Ecto neural progenitor cell (in vitro differentiated cells): ENCODE results near the gene VPS9D1.

Experiments used
- DNase-seq: peaks from one replicate; pipeline ENCODE4 v3.0.0-alpha.2; 2018; ENCODE audit warnings: low spot score

VPS9D1 gene, protein sequence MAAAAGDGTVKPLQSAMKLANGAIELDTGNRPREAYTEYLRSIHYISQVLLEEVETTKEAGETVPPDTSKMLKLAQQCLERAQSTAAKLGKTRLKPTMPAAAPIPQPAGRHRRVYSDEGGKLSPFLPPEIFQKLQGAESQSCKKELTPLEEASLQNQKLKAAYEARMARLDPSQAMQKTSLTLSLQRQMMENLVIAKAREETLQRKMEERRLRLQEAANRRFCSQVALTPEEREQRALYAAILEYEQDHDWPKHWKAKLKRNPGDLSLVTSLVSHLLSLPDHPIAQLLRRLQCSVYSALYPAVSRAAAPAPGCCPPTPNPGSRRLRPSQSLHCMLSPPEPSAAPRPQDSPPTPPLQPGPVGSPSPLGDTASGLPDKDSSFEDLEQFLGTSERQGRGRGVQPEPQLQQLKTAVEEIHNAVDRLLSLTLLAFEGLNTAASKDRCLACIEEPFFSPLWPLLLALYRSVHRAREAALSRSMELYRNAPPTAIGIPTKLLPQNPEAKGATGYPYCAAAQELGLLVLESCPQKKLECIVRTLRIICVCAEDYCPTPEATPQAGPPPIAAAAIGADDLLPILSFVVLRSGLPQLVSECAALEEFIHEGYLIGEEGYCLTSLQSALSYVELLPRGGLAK

DNA sequence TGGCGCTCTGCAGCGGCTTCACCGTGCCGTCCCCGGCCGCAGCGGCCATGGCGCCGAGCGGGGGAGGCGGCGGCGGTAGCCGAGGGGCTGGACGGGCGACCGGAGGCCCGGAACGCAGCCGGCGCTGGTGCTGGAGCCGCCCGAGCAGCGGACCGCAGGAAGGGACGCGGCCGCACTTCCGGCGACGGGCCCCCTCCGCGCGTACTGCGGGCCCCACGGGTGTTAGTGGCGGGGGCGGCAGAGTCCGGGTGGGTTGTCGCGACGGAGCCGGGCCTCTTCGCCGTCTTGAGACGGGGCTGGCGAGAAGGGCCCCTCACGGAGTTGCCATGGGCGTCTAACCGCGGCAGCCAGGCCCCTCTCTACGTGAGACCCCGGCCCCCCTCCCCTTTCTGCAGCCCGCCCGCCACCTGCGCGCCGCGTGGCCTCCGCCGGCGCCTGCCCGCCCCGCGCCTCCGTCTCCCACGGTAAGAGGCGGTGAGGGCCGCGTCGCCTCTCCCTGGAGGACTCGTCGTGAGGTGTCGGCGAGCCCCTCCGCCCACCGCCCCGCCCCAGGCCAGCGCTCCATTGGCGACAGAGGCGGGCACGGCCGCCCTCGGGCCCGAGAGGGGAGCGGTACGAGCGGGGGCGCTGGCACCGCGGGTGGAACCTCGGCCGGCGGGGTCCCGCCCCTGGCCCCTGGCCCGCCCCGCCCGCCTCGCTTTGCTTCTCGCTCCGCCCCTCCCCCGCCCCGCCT is at the start of gene VPS9D1, which contains the start of gene ZNF276:
Gene VPS9D1, minus strand, starts transcription at position 86 of the 733 bp plus-strand sequence. Its CDS starts 37 bp downstream, at position 49.
Gene ZNF276, plus strand, starts transcription at position 725 of the 733 bp plus-strand sequence. CDS start 104 bp downstream, outside the sequence.
- DNase-seq, result peak; percentile 89

DNA sequence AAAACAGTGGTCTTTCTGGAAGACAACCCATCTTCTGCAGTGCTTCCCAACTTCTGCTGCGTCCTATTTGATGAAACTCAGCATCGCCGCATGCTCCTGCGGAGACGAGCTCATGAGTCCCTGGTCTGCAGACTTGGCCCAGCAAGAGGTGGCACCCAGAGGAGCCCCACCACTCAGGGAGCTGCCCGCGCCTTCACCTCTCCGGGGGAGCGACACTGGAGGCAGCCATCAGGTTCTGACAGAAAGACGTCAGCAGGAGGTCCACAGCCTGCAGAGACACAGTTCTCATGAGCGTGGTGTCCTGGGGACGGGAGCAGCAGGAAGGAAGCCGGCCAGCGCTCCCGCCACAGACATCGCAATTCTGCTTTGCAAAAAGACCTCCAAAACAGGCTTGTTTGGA is 49.7 kb upstream of the VPS9D1 start:
- DNase-seq, result no peak

DNA sequence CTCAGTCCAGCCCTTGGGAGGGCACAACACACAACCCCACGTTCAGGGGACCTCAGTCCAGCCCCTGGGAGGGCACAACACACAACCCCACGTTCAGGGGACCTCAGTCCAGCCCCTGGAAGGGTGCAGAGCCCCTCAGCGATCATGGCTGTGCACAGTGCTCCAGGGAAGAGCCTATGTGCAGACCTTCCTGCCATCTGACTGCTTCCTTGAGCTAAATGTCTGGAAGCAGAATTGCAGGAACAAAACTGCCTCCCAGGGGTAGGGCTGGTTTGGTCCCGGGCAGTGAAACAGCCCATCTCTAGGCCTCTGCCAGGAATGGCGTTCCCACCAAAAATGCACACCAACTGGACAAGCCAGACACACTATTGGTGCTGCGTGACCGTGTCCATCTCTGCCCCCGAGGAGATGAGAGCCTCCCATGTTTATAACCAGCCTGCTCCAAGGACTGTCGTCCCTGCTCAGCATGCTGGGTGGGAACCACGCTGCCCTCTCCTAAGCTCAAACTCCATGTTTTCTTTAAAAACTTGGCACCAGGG is 44.7 kb upstream of the VPS9D1 start:
- DNase-seq, result no peak

DNA sequence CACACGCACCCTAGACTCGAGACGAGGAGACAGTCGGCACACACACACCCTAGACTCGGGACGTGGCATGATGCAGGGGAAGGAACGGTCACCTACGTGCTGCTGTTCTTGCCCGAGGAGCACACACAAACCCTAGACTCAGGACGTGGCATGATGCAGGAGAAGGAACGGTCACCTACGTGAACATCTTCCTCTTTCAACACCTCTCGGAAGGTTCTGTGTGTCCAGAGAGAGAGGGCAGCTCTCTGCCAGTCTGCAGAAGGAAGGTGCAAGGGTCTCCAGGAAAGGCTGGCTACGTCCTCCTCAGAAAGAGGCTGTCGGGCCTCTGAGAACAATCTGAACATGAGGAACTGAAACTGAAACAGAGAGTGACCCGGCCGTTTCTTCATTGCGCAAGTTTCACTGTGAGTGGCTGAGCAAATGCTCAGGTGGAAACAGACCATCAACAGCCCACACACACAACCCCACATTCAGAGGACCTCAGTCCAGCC is 44.1 kb upstream of the VPS9D1 start:
- DNase-seq, result no peak

DNA sequence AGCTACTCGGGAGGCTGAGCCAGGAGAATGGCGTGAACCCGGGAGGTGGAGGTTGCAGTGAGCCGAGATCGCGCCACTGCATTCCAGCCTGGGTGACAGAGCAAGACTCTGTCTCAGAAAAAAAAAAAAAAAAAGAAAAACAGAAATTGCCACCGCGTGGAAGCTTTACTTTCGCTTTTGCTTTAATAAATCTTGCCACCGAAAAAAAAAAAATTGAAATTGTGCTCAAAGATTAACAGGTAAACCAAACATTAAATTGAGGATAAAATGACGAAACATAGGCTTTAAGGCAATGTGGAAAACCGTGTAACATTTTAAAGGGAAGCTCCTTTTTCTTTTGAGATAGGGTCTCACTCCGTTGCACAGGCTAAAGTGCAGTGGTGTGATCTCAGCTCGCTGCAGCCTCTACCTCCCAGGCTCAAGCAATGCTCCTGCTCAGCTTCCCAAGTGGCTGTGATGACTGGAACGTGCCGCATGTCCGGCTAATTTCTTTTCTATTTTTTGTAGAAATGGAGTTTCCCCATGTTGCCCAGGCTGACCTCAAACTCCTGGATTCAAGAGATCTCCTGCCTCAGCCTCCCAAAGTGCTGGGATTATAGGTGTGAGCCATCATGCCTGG is 40.7 kb upstream of the VPS9D1 start:
- no peak for DNase-seq

DNA sequence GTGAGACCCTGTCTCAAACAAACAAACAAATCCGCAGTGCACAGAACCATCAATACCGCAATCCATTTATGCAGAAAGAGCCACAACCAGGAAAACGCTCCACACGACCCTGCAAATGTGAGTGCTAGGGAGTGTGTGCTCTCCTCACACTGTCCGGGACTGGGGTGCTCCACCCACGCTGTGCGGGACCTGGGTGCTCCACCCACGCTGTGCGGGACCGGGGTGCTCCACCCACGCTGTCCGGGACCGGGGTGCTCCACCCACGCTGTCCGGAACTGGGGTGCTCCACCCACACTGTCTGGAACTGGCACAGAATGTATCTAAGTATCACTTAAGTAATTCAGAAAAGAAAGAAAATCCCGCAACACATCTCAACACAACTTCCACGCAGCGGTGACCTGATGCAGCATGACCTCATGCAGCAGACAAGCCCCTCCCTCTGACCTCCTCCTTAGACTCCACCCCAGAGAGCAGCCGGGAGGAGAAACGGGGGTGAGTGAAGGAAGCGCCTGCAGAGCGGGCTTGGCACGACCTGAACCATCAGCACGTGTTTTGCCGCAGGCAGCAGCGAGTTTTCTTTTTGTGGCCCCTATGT is 39.1 kb upstream of the VPS9D1 start:
- no peak for DNase-seq

DNA sequence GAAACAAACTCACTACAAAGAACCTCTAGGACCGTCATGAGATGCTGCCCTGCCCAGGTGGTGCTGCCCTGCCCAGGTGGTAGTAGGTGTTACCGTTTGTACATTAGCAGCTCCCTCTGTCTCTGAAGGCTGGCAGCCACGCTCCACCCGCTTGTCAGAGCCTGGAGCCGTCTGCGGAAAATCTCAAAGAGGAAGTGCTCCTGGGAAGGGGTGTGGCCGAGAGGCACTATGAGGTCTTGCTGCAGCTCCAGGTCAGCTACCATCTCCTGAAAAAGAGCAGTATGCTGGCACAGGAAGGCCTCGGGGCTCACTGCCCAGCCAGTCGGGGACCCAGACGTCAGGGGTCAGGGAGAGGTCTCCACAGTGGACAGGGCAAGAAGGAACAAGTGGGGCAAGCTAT is 28.9 kb upstream of the VPS9D1 start:
- DNase-seq, result no peak

DNA sequence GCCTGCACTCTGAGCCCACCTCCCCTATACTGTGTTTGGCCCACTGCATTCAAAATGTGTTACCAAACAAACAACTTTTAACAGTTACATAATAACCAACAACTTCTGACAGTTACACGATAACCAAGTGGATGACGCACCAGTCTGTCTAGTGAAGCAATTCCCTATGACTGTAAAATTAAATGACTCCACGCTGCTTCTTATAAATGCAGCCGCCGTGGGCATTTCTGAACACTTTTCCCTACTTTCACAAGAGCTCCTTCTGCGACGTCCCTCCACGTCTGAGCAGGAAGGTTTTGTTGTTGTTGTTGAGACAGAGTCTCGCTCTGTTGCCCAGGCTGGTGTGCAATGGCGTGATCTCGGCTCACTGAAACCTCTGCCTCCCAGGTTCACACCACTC is 28.2 kb upstream of the VPS9D1 start:
- DNase-seq, result no peak

DNA sequence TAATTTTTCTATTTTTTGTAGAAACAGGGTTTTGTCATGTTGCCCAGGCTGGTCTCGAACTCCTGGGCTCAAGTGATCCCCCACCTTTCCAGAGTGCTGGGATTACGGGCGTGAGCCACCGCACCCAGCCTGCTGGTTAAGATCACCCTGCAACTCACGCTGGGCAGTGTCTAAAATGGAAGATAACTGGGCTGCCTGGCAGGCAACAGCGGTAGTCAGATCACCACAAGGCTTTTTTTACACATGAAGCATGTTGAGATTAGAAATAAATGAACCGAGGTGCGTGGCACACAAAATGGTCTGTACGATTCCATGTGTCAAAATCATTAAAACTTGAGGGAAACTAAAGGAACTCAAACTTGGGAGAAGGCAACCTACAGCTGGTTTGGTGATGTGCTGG is 27.4 kb upstream of the VPS9D1 start:
- no peak for DNase-seq

DNA sequence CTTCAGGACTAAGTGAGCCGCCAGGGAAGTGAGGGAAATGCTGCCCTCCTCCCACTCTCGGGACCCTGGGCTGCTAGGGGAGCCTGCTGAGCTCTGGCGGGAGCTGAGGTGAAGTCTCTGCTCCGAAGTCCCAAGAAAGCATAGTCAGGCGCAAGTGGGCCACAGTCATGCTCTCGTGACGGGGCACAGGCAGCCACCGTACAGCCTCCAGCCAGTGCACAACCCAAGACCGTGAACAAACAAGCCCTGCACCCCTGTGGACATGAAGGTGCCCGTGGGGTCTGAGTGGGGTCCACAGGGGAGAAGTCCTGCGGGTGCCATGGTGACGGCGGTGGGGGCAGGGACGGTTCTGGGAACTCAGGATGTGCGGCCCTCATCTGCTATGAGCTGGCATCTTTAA is 25.3 kb upstream of the VPS9D1 start:
- no peak for DNase-seq

DNA sequence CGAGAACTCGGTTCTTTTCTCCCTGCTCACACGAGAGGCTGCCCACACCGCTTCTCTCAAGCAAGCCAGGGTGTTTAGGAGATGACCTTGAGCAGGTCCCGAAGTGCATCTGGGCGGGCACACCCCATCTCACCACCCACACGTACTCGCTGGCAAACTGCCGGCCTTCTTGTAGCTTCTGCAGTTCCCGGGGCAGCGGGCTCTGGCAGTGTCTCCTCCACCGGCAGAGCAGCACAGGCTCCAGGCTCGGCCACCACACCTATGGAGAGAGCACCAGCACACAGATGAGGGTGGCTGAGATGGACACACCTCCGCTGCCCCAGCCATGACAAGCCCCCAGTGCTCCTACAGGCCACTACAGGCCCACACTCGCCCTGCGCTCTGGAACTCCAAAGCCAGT is 24.1 kb upstream of the VPS9D1 start:
- DNase-seq, result no peak

DNA sequence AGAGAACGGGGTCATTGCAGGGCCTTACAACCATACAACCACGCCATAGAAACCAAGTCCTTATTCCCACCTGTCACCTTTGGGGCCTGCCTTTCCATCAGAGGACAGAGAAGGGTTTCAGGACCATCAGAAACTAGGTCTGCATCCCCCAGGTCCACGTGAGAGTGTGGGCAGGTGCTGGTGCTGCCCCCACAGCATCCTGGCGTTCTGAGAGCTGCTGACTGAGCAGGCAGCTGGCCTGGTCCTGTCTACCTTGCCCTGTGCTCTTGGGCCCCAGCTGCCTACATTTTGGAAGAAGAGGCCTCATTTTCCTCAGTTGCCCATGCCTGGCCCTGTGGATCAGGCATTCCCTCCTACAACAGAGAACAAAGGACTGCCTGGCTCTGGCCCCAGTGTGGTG is 22.2 kb upstream of the VPS9D1 start:
- no peak for DNase-seq

DNA sequence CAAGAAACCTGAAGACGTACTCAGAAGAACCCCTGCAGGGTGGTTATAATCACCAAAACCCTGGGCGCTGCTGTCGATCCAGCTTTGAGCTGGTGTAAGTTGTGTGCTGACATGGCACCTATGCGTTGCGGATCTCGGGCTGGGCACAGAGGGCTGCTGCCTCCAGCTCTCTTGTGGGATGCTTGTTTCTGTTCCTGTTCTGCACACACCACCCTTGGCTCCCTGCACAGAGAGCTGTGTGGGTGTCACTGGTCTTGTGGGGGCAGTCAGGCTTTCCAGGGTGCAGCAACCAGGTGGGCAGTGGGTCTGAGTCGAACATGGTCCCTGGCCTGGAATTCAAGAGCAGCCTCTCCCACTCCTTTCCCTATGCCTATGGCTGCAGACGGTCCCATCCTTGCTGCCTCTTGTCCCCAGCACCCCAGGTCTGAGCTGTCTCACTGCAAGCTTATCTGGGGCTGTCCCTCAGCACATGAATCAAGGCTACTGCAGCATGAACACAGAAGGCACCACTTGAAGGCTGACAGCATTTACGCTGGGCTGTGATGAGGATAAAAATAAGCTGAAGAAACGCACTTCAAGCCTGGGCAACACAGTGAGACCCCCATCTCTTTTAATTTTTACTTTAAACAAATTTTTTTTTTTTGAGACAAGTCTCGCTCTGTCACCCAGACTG is 20.8 kb upstream of the VPS9D1 start:
- DNase-seq, result no peak

DNA sequence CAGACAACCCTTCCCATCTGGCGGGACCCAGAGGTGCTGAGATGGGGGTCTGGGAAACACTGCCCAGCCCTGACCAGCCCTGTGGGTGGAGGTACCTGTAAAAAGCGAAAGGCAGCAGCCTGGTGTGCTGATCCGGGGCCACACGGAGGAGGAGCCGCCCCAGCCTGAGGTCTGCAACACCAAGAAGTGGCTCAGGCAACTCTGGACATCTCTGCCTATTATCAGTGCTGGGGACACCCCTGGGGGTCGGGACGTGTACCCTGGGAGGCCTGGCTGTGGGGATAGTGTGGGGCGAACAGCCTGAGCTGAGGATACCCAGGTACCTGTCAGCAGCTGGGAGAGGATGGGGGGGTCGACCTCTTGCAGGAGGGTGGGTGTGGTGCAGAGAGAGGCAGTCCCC is 18.7 kb upstream of the VPS9D1 start:
- no peak for DNase-seq

DNA sequence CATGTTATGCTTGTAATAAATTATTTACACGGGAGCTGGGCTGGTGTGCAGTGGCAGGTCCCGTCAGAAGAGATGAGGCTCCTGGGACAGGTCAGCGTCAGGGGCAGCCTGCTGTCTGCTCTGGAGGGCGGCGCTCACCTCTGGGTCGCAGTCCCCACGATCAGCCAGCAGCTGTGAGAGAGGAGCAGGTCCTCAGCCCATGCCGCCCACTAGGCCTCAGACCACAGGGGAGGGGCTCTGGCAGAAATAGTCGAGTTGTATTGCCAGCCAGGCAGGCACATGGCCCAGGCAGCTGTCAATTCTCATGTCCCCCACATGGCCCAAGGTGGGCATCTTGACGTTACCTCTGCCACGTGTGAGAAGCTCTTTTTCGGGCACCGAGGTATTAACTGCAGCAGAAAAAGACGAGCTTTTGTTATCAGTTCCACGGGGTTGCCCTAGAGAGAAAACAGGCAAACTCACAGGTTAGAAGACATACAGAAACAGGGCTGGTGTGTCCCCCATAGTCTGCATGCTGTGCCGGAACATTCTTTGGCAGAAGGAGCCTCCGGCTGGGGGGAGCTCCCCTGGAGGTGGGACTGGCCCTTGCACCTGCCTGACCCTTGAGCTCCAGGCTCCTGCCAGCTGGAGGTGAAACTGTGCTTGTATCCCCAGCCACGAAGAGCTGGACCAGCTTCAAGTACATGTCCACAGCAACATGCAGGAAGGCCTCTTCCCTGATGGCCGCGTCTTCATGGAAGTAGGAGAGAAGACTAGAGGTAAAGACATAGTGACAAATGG is 18.0 kb upstream of the VPS9D1 start:
- DNase-seq, result no peak

DNA sequence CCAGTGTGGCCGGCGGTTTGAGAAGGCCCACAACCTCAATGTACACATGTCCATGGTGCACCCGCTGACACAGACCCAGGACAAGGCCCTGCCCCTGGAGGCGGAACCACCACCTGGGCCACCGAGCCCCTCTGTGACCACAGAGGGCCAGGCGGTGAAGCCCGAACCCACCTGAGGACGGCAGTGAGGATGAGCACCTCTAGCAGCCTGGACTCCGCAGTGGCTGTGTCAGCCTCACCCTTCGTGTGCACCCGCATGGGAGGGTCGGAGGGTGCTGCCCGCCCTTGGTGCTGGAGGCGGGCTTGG is 17.3 kb upstream of the VPS9D1 start:
- no peak for DNase-seq

DNA sequence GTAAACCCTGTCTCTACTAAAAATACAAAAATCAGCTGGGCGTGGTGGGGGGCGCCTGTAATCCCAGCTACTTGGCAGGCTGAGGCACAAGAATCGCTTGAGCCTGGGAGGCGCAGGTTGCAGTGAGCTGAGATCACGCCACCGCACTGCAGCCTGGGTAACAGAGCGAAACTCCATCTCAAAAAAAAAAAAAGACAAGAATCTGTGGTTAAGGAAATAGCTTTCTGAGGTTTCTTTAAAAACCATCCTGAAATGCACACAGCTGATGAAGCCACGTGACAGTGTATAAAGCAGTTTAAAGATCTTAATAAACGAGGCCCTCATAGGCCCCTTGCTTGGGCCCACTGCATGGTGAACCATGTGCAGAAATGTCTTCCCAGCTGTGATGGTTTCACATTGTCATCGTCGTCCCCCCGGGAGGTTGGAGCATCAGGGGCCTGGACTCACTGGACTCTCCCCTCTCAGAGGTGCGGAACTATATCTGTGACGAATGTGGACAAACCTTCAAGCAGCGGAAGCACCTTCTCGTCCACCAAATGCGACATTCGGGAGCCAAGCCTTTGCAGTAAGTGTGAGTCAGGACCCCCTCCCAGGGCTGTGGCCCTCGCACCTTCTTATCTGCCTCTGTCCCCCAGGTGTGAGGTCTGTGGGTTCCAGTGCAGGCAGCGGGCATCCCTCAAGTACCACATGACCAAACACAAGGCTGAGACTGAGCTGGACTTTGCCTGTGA is 16.8 kb upstream of the VPS9D1 start:
- DNase-seq, result no peak

DNA sequence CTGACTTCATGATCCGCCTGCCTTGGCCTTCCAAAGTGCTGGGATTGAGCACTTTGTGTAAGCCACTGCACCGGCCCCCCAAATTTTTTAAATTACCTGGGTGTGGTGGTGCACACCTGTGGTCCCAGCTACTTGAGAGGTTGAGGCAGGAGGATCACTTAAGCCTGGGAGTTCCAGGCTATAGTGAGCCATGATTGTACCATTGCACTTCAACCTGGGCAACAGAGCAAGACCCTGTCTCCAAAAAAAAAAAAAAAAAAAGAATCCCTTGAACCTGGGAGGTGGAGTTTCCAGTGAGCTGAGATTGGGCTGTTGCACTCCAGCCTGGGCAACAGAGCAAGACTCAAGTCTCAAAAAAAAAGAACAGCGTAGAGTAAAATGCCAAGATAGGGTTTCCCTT is 15.9 kb upstream of the VPS9D1 start:
- DNase-seq, result no peak

DNA sequence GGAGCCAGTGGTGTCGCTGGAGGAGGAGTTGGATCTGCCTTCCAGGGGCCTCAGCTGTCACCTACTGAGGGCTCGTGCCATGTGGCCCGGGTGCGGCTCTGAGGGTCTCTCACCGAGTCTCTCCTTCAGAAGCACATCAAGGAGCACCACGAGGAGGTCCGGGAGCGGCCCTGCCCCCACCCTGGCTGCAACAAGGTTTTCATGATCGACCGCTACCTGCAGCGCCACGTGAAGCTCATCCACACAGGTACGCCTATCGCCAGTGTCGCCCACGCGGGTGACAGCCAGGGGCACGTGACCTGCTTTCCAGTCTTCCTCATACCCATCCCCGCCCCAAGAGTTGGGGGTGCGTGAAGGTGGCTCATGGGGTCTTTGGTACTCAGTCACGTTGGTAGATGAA is 13.1 kb upstream of the VPS9D1 start:
- DNase-seq, result no peak

DNA sequence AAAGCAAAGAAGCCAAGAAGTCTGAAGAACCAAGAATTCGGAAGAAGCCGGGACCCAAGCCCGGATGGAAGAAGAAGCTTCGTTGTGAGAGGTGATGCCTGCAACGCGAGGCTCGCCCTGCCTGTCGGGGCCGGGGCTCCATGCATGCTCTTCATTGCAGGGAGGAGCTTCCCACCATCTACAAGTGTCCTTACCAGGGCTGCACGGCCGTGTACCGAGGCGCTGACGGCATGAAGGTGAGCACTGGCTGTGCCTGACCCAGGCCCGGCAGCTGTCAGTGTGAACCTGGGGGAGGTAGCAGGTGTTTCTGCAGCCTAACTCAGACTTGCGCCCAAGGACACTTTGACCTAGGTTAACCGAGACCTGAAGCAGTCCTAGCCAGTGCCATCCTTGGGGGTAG is 12.6 kb upstream of the VPS9D1 start:
- DNase-seq, result no peak
